AML-193 (cell line): ENCODE measurements around the gene PITRM1.
"Not testable (repeated sequence)": the region's sequence is repeated elsewhere in the genome, so short reads cannot be mapped to it uniquely, and the experiment has no call there.

Source experiments
- DNase-seq, 2 experiments: peaks; one replicate each; lab custom pipeline; 2025; lab: John Stamatoyannopoulos, UW

The PITRM1 gene

GRCh38 chr10:3199488-3199887 is 26.9 kb upstream of the PITRM1 start:
- no peak for DNase-seq

GRCh38 chr10:3198900-3199299 is 26.3 kb upstream of the PITRM1 start:
- no peak for DNase-seq

GRCh38 chr10:3197348-3198003 is 24.9 kb upstream of the PITRM1 start:
- DNase-seq: peak in 1 of 2 experiments; percentile 8

- no peak for DNase-seq
Observed at GRCh38 chr10:3196958-3197347, 24.4 kb upstream of the PITRM1 start.

- DNase-seq: no peak
Observed at GRCh38 chr10:3196482-3196881, 23.9 kb upstream of the PITRM1 start.

- no peak for DNase-seq
Observed at GRCh38 chr10:3195726-3196125, 23.1 kb upstream of the PITRM1 start.

GRCh38 chr10:3195286-3195685 is 22.7 kb upstream of the PITRM1 start:
- no peak for DNase-seq

GRCh38 chr10:3194871-3195270 is 22.3 kb upstream of the PITRM1 start:
- no peak for DNase-seq

- no peak for DNase-seq
Observed at GRCh38 chr10:3193751-3194150, 21.2 kb upstream of the PITRM1 start.

GRCh38 chr10:3192856-3193635 is 20.5 kb upstream of the PITRM1 start:
- DNase-seq: peak; percentile 22 to 23

GRCh38 chr10:3190817-3191216 is 18.2 kb upstream of the PITRM1 start:
- no peak for DNase-seq

- DNase-seq: not testable (repeated sequence)
Observed at GRCh38 chr10:3187229-3187628, 14.6 kb upstream of the PITRM1 start.

- no peak for DNase-seq
Observed at GRCh38 chr10:3186368-3186767, 13.8 kb upstream of the PITRM1 start.

- DNase-seq: no peak
Observed at GRCh38 chr10:3185386-3185785, 12.8 kb upstream of the PITRM1 start.

- DNase-seq: no peak
Observed at GRCh38 chr10:3180355-3181025, 7.9 kb upstream of the PITRM1 start.

GRCh38 chr10:3179174-3179573 is 6.6 kb upstream of the PITRM1 start:
- no peak for DNase-seq

- DNase-seq: no peak
Observed at GRCh38 chr10:3178042-3178441, 5.5 kb upstream of the PITRM1 start.

GRCh38 chr10:3173171-3173878 is 743 bp upstream of the PITRM1 start:
- no peak for DNase-seq

- peak; percentile 9 to 40 for DNase-seq
Observed at GRCh38 chr10:3172081-3172445, 519 bp downstream of the PITRM1 start.

- not testable (repeated sequence) for DNase-seq
Observed at GRCh38 chr10:3171488-3171887, 1.1 kb downstream of the PITRM1 start.

GRCh38 chr10:3169673-3170072 is 2.9 kb downstream of the PITRM1 start:
- DNase-seq: no peak

- DNase-seq: no peak
Observed at GRCh38 chr10:3169271-3169670, 3.3 kb downstream of the PITRM1 start.
